ENCODE measurements around the gene ESYT3. TPM values are rescaled to one million over a fixed set of nuclear protein-coding genes. Genes with fewer than 3 reads are reported as not detected.

ESYT3 gene
- total and polyA plus RNA-seq, 2 of the 8 experiments (the other 6 are each of a cell fraction or from before 2014, with no cell fraction given), result 4.4 to 7.3 TPM

Other genes with a start within 250 kb of the ESYT3 start
- gene ARMC8, start 247.3 kb upstream of the ESYT3 start, total RNA-seq (2021; fragmentation: NEBNext Ultra II Directional; extraction: Animal tissue kit (Norgen Biotek cat#: 25700)), result 43.1 and 47.3 TPM in 2 replicates
- 46.5 and 58.5 TPM in 2 replicates for gene ARMC8, start 247.3 kb upstream of the ESYT3 start, polyA plus RNA-seq (2011; rRNA removed)
- gene NME9, start 104.8 kb upstream of the ESYT3 start, total RNA-seq (2021; fragmentation: NEBNext Ultra II Directional; extraction: Animal tissue kit (Norgen Biotek cat#: 25700)), result not detected in 2 replicates
- gene NME9, start 104.8 kb upstream of the ESYT3 start, polyA plus RNA-seq (2011; rRNA removed), result 0.11 TPM in 1 of 2 replicates, not detected in the other
- gene MRAS, start 86.0 kb upstream of the ESYT3 start, total RNA-seq (2021; fragmentation: NEBNext Ultra II Directional; extraction: Animal tissue kit (Norgen Biotek cat#: 25700)), result 15.6 and 16.2 TPM in 2 replicates
- 10.6 and 15.1 TPM in 2 replicates for gene MRAS, start 86.0 kb upstream of the ESYT3 start, polyA plus RNA-seq (2011; rRNA removed)
- gene CEP70, start 159.6 kb downstream of the ESYT3 start, total RNA-seq (2021; fragmentation: NEBNext Ultra II Directional; extraction: Animal tissue kit (Norgen Biotek cat#: 25700)), result 23.6 and 26.2 TPM in 2 replicates
- 2.8 and 3.9 TPM in 2 replicates for gene CEP70, start 159.6 kb downstream of the ESYT3 start, polyA plus RNA-seq (2011; rRNA removed)
- 6.8 and 7.1 TPM in 2 replicates for gene FAIM, start 174.2 kb downstream of the ESYT3 start, total RNA-seq (2021; fragmentation: NEBNext Ultra II Directional; extraction: Animal tissue kit (Norgen Biotek cat#: 25700))
- 1.2 TPM in 2 replicates for gene FAIM, start 174.2 kb downstream of the ESYT3 start, polyA plus RNA-seq (2011; rRNA removed)

Measured in H1 (cell line).